Stomach (tissue), 9 donors: Measurements from ENCODE around the gene WSCD1. TPM values are rescaled to one million over a fixed set of nuclear protein-coding genes. Genes with fewer than 3 reads are reported as not detected.

Source experiments
- DNase-seq, 2 donors: peaks; one replicate each; pipeline versions ENCODE4 v3.0.0 to v3.0.0-alpha.2; 2013 to 2019
- H3K27ac ChIP-seq, 5 donors: fragments of 200-600 bp in 4 of 5; sonication (generic) in 4 of 5; one replicate each; pipeline ENCODE4 v1.5.1; 2013 to 2019; ENCODE audit warnings: mild to moderate bottlenecking in 1 of 5, moderate library complexity in 1 of 5
- H3K27me3 ChIP-seq, 3 donors: fragments of 200-600 bp; sonication (generic); one replicate each; pipeline ENCODE4 v1.5.1; 2017 to 2019; ENCODE audit warnings: mixed run types in 1 of 3
- H3K36me3 ChIP-seq, 4 donors: fragments of 200-600 bp; sonication (generic); 1 replicate in 3 of 4; 2 replicates in 1 of 4; pipeline ENCODE4 v1.5.1; 2016 to 2019
- H3K4me1 ChIP-seq, 4 donors: fragments of 200-600 bp; sonication (generic); one replicate each; pipeline ENCODE4 v1.5.1; 2016 to 2019
- H3K4me3 ChIP-seq, 4 donors: fragments of 200-600 bp; sonication (generic) in 3 of 4; one replicate each; pipeline ENCODE4 v1.5.1; 2016 to 2019; ENCODE audit warnings: mild to moderate bottlenecking in 1 of 4
- H3K9me3 ChIP-seq, 4 donors: fragments of 200-600 bp; sonication (generic); one replicate each; pipeline ENCODE4 v1.5.1; 2016 to 2019
- CTCF ChIP-seq, 7 experiments: fragments of 450-650 bp in 4 of 7; fragments of 200-600 bp in 3 of 7; sonication (generic) in 3 of 7; IDR thresholded peaks; one replicate each; pipeline ENCODE4 v1.5.1; 2016 to 2019; ENCODE audit warnings: antibody characterized with exemption in 7 of 7, control low read depth in 2 of 7, mild to moderate bottlenecking in 1 of 7
- EP300 ChIP-seq: sonication (generic); formaldehyde crosslinking; IDR thresholded peaks from one replicate; pipeline ENCODE4 v1.6.1; 2017; ENCODE audit warnings: antibody characterized with exemption
- POLR2A ChIP-seq, 4 donors: fragments of 450-650 bp; IDR thresholded peaks; one replicate each; pipeline ENCODE4 v1.6.1; 2016; ENCODE audit warnings: antibody characterized with exemption in 4 of 4, control low read depth in 2 of 4, mild to moderate bottlenecking in 1 of 4, moderate library complexity in 1 of 4
- POLR2AphosphoS5 ChIP-seq, 3 donors: sonication (generic); formaldehyde crosslinking; IDR thresholded peaks; one replicate each; pipeline ENCODE4 v1.6.1; 2016; ENCODE audit warnings: antibody characterized with exemption in 3 of 3
- WGBS, 5 donors: extraction: QIAGEN DNeasy Blood & Tissue Kit in 3 of 5; methylation state at CpG; one replicate each; pipeline versions ENCODE4 v1.1.5 to v1.1.7; 2013 to 2018; 5-methylcytosine and 5-hydroxymethylcytosine counted together
- intact Hi-C: fragments of 100-400 bp; cut with DNase I; formaldehyde crosslinking; loops from one replicate; pipeline ENCODE4 v1.15.1; 2023; ENCODE audit warnings: low total_unique reads
- polyA plus RNA-seq, 3 donors: library from polyadenylated mRNA; stranded (reverse); fragments of 200-250 nt; gene quantifications; one replicate each; pipeline ENCODE4 v1.2.3, GENCODE V29; 2013
- total RNA-seq, 5 donors: library from RNA; depleted of rRNA; stranded (reverse); fragments of >200 nt; gene quantifications; one replicate each; pipeline versions ENCODE4 v1.1.0 to v1.2.3, GENCODE V29; 2014 to 2016
- donor health status: healthy with polysubstance abuse.
- donor health status: Bipolar disorder and iron deficiency.
- donor health status: healthy.

Gene WSCD1
- total and polyA plus RNA-seq, 8 donors: 0.58 to 32.7 (median 1.2) TPM

- Histone ChIP-seq H3K27ac (no peak overlapping the region), H3K27me3 (peaks cover 0 to 14% (median 0%) of the 10 kb centered on the region in 3 donors), H3K4me1 (peaks cover 0 to 5% (median 0%) of the 10 kb centered on the region in 4 donors), H3K9me3 (no peaks in the 10 kb centered on the region), H3K4me3 (no peak overlapping the region), H3K36me3 (no peaks in the 10 kb centered on the region)
- 84 to 94% (median 87%) methylated on average over 6 of the region's 6 CpGs for WGBS, 5 donors
- DNase-seq: no peak
- TF ChIP-seq EP300 (no peak), POLR2AphosphoS5 (IDR thresholded peaks at IDR 0.05) (no peak), POLR2A (IDR thresholded peaks at IDR 0.05) (no peak), CTCF (IDR thresholded peaks at IDR 0.05) (no peak)
- intact Hi-C loops: no loop called here
Measured at GRCh38 chr17:6044261-6044660, 25.9 kb upstream of the WSCD1 start.

GRCh38 chr17:6045621-6046357 is 24.4 kb upstream of the WSCD1 start:
- Histone ChIP-seq H3K9me3 (no peaks in the 10 kb centered on the region), H3K4me1 (peaks cover 0 to 5% (median 0%) of the 10 kb centered on the region in 4 donors), H3K36me3 (no peaks in the 10 kb centered on the region), H3K4me3 (no peak overlapping the region), H3K27ac (no peak overlapping the region), H3K27me3 (peaks cover 0 to 13% (median 0%) of the 10 kb centered on the region in 3 donors)
- TF ChIP-seq POLR2A (IDR thresholded peaks at IDR 0.05) (no peak), EP300 (no peak), POLR2AphosphoS5 (IDR thresholded peaks at IDR 0.05) (no peak), CTCF (IDR thresholded peaks at IDR 0.05) (no peak)
- 82 to 87% (median 86%) methylated on average over 6 of the region's 6 CpGs for WGBS, 5 donors
- no peak for DNase-seq
- intact Hi-C loops: no loop called here

- peaks cover 0 to 5% (median 0%) of the 10 kb centered on the region in 4 donors for H3K4me1 ChIP-seq
- peaks cover 0 to 6% (median 0%) of the 10 kb centered on the region in 3 donors for H3K27me3 ChIP-seq
- intact Hi-C loops: no loop called here
- H3K4me3 ChIP-seq: no peak overlapping the region
- H3K36me3 ChIP-seq: no peaks in the 10 kb centered on the region
- WGBS, 5 donors: 60 to 69% (median 66%) methylated on average over 4 of the region's 4 CpGs
- DNase-seq: no peak
- no peak for TF ChIP-seq EP300
- no peak for TF ChIP-seq CTCF (IDR thresholded peaks at IDR 0.05)
- TF ChIP-seq POLR2AphosphoS5 (IDR thresholded peaks at IDR 0.05): no peak
- no peak for TF ChIP-seq POLR2A (IDR thresholded peaks at IDR 0.05)
- no peak overlapping the region for H3K27ac ChIP-seq
- no peaks in the 10 kb centered on the region for H3K9me3 ChIP-seq
Measured at GRCh38 chr17:6046431-6046830, 23.7 kb upstream of the WSCD1 start.

GRCh38 chr17:6046931-6047330 is 23.2 kb upstream of the WSCD1 start:
- DNase-seq: no peak
- Histone ChIP-seq H3K27ac (no peak overlapping the region), H3K9me3 (no peaks in the 10 kb centered on the region), H3K36me3 (no peaks in the 10 kb centered on the region), H3K4me3 (no peak overlapping the region), H3K27me3 (peaks cover 0 to 6% (median 0%) of the 10 kb centered on the region in 3 donors), H3K4me1 (peaks cover 0 to 5% (median 0%) of the 10 kb centered on the region in 4 donors)
- WGBS, 5 donors: 55 to 87% (median 68%) methylated on average over 1 of the region's 1 CpG
- intact Hi-C loops: no loop called here
- TF ChIP-seq CTCF (IDR thresholded peaks at IDR 0.05) (no peak), POLR2AphosphoS5 (IDR thresholded peaks at IDR 0.05) (no peak), EP300 (no peak), POLR2A (IDR thresholded peaks at IDR 0.05) (no peak)
